GM21576 (cell line): Measurements from ENCODE around the gene COQ4.
"Not testable (repeated sequence)": the region's sequence is repeated elsewhere in the genome, so short reads cannot be mapped to it uniquely, and the experiment has no call there.

ENCODE experiments used
- ATAC-seq: cut with Tn5 transposase; IDR thresholded peaks from one replicate; pipeline ENCODE4 v1.9.1; 2021; ENCODE audit warnings: mild to moderate bottlenecking, moderate library complexity; ENCODE audit not compliant: unreplicated experiment

The COQ4 gene

GRCh38 chr9:128322404-128323211 is at the start of gene COQ4, which contains the start of gene TRUB2:
TSS of gene COQ4 (plus strand) at chr9:128322839. CDS start at chr9:128322859, 20 bp downstream.
TSS of gene TRUB2 (minus strand) at chr9:128322447. CDS start at chr9:128322408, 39 bp downstream.
- peak; percentile 74 for ATAC-seq

- no peak for ATAC-seq
Measured at GRCh38 chr9:128274245-128274644, 48.4 kb upstream of the COQ4 start.

DNA sequence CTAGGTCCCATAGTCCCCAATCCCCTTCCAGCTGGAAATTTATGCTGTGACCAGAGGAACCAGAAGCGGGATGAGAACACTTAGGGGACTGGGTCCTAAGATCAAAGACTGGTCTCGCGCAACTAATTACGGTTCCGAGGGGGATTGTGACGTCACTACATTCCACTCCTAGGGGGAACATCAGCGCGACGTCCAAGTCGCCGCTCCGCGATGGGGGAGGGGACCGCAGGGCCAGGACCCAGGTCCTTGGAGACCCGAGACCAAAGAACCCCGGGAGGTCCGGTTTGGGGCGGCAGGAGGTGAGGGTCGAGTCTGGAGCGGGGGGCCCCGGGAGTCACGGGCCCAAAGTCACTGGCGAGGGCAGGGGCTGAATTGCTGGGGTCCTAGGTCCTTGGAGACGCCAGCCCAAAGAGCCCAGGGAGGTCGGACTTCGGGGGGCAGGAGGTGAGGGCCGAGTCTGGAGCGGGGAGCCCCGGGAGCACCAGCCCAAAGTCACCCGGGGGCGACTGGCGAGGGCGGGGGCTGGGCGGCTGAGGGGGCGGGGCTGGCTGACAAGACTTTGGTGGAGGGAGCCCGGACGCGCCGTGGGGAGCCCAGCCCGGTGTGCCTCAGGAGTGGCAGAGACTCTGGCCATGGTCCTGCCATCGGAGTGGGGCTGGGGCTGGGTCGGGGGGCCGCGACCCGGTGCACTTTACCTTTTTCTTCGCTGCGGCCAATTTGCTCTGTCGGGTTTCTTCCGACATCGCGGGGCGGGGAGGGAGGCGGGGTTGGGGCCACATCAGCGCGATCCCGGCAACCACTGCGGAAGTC is 47.2 kb upstream of the COQ4 start, which contains the start of gene GOLGA2:
TSS of gene GOLGA2 (minus strand) at position 810 of the 810 bp plus-strand sequence. CDS start at position 779, 31 bp downstream.
- ATAC-seq, result peak; percentile 40

GRCh38 chr9:128276008-128276573 is 46.5 kb upstream of the COQ4 start, which contains the start of gene SWI5:
TSS of gene SWI5 (plus strand) at chr9:128276276.
- ATAC-seq, result peak; percentile 94

- no peak for ATAC-seq
Measured at GRCh38 chr9:128276574-128277270, 45.9 kb upstream of the COQ4 start.

- ATAC-seq, result not testable (repeated sequence)
Measured at GRCh38 chr9:128279088-128280073, 43.3 kb upstream of the COQ4 start.

DNA sequence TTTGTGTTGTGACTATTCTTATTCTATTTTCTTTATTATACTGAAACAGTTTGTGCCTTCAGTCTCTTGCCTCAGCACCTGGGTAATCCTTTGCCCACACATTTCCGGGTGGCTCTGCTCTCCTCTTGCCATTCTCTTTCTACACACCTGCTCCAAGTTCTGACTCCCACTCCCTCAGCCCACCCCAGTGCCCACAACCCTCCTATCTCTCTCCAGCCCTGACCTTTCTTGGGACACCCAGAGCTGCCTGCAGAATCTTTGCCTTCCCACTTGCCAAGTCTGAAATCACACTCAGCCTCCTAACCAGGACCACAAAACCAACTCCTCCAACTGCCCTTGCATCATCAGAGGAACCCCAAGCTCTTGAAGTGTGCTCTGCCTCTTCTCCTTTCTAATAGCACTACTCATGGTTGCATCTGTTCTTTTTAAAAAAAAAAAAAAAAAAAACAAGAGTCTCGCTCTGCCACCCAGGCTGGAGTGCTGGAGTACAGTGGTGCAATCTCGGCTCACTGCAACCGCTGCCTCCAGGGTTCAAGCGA is 42.5 kb upstream of the COQ4 start:
- no peak for ATAC-seq

- ATAC-seq, result no peak
Measured at GRCh38 chr9:128282500-128282899, 40.1 kb upstream of the COQ4 start.

GRCh38 chr9:128285033-128285784 is 37.4 kb upstream of the COQ4 start:
- ATAC-seq, result no peak

GRCh38 chr9:128286440-128286839 is 36.2 kb upstream of the COQ4 start:
- no peak for ATAC-seq

GRCh38 chr9:128288273-128289004 is 34.2 kb upstream of the COQ4 start:
- no peak for ATAC-seq

DNA sequence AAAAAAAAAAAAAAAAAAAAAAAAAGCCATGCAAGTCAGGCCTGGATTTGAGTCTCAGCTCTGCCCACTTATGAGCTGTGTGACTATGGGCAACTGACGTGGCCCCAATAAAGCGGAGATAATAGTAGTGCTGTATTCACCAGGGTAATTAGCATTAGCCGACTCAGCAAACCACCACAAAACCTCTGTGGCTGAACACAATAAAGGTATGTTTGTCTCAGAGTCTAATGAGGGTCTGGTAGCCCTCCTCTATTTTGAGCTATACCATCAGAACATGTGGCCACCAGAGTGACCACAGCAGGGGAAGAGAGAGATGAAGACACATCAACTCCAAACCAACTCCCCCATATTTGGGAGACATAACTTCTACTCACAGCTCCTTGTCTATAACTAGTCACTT is 30.6 kb upstream of the COQ4 start:
- ATAC-seq, result no peak

GRCh38 chr9:128293091-128293490 is 29.5 kb upstream of the COQ4 start:
- no peak for ATAC-seq

GRCh38 chr9:128294142-128294541 is 28.5 kb upstream of the COQ4 start:
- no peak for ATAC-seq

DNA sequence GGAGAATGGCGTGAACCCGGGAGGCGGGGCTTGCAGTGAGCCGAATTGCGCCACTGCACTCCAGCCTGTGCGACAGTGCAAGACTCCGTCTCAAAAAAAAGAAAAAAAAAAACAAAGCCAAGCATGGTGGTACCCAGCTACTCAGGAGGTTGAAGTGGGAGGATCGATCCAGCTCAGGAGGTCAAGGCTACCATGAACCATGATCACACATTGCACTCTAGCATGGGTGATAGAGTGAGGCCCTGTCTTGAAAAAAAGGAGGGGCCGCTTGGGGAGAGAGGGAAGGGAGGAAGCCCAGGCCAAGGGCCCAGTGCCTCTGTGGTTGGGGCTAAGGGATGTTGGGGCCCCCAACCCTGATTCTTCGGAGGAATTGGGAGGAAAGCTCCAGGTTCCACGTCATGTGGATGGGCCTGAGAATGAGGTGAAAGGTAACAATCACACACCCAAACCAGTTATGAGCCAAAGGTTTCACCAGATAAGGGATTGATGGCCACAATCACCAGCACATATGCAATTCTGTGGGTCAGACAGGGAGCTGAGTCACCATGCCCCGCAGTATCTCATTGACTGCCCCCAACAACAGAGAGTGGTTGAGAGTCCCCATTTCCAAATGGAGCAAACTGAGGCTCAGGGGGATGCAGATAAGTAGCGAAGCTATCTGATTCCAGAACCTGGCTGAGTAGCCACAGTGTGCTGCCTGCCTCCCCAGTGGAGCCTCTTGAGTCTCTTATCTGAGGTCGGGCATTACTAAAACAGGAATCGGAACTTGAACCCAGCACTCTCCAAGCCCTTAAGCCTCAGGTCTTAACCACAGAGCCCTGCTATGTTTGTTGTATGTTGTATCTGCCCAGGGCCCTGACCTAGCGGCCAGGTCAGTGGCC is 26.1 kb upstream of the COQ4 start:
- ATAC-seq, result no peak

GRCh38 chr9:128297221-128297773 is 25.3 kb upstream of the COQ4 start:
- no peak for ATAC-seq
